Eye (tissue), 1 donor: Measurements from ENCODE around the gene THADA.
"Not testable (repeated sequence)": the region's sequence is repeated elsewhere in the genome, so short reads cannot be mapped to it uniquely, and the experiment has no call there.

Experiments used
- DNase-seq: peaks from one replicate; pipeline ENCODE4 v3.0.0-alpha.2; 2015

The THADA gene

DNA sequence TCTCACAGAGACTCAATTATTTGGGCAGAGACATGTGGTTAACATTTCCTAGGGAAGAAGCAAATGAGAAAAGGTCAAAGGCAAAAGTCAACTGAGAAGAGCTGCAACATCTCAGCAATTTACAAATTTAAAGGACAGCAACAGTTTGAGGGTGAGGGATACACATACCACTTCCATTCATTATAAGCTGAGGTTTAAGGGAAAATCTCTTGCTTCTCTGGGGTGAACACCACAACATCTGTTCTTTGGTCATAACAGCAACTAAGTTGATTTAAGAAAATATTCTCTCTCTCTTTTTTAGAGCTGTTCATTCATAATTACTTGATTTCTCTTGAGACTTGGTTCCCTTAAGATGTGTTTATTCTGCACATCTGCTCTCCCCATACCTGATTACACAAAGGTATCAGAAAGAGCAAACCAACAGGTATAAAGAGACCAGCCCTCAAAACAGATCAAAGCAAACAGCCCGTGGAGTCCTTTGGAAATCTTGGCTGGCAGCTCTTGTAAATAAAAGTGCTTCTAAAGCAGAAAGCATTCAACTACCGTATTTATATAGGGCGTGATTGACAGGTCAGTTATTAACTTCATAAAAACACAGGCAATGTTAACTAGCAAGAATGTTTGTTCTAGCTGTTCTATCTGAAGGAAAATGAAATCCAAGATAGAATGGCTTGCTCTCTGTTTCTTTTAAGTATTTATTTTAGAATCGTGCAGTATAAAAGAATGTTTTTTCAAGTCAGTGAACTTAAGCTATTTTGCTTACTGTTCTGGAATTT lies 132.8 kb downstream of the THADA start:
- peak; percentile 63 for DNase-seq

DNA sequence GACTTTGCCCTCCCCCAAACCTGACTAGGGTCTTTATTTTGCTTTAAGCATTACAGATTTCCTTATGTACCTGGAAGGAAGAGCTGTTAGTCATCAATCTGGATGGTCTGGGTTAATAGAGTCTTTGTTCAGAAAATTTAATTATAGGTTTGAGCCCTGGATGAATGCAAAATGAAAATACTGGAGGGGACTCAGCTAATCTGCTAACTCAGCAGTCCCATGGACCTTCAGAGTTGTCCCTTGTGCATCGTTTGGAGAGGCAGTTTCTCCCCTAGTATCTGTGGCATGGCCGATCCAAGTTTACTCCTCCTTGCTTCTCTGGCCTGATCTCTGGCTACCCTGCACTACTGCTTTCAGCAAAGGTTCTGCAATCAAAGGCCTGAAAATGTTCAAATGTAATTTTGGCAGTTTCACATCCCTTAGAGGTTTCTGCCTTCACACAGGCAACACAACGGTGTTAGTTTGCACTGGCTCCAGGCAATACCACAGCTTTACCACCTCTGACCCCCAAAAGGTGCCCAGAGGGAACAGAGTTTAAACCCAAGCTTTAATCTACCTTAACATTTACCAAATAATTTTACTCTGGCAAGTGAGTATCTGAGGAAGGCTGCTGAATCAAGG lies 134.3 kb downstream of the THADA start:
- no peak for DNase-seq

DNA sequence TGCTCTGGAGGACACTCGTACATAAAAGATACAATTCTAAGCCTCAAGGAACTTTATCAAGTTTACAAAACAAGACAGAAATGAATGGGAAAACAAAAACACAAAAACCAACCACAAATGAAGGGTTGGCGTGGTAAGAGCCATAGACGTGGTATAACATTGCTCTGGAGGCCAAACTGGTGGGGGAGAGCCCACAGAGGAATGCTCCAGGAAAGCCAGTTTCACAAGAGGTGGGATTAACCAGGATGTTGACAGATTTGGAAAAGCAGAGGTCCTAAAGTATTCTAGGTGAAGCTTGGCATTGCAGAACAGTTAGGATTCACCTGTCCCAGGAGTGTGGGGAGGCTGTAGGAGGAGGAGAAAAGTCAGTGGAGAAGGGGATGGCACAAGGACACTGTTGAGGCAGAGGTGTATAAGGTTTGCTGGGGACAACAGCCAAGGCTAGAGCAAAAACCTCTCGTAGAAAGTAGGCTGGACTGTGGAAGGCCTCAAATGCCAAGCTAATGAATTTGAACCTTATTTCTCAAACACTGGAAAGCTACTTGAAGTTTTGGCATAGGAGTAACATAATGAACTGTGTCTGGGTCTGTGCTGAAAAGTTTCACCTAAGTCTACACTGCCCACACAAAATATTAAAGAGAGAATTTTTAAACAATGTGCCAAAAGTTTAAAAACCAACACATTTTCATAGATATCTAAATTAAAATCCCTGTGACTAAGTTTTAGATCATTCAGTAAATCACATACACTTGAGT lies 135.1 kb downstream of the THADA start:
- DNase-seq = no peak

DNA sequence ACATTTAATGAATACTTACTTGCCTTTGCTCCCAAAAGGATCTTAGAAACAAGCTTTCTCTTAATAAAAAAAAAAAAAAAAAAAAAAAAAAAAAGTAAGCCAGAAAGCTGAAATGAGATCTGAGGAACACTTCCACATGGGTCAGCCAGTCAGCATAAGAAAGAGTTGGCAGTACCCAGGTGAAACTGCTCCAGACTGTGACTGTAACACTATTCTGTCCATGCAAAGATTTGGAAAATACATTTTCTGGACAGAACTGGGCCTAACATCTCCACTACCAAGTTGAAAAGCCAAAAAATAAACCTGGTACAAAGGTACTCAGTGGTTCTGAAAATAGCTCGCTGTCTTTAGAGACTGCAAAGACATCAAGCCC lies 135.7 kb downstream of the THADA start:
- no peak for DNase-seq

DNA sequence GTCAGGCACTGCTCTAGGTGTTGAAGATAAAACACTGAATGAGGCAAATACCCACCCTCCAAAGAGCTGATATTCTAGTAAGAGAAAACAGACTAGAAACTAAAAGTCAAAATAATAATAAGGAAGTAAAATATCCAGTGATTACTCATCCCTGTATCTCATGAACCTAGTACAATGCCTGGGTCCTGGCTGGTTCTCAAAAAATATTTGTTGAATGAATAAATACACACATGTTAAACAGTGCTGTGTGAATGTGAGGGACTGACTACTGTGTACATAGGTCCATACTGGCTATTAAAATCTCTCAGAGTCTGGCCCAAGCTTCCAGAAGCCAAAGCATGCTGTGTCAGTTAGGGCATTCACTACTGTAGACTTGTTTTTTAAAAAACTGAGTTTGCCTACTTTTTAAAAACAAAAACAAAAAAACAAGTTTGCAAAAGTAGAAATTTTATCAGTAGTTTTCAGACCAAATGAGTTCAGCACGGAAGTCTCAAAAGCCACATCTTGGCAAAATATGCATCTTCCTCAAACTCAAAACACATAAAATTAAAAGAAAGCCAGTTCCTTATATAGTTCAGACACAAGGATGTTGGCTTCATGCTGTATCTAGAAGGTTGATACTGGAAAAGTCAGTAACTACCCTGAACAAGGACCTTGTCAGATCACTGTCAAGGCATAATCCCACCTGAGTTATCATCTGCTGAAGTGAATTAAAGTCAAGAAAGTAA lies 136.2 kb downstream of the THADA start:
- DNase-seq = no peak

DNA sequence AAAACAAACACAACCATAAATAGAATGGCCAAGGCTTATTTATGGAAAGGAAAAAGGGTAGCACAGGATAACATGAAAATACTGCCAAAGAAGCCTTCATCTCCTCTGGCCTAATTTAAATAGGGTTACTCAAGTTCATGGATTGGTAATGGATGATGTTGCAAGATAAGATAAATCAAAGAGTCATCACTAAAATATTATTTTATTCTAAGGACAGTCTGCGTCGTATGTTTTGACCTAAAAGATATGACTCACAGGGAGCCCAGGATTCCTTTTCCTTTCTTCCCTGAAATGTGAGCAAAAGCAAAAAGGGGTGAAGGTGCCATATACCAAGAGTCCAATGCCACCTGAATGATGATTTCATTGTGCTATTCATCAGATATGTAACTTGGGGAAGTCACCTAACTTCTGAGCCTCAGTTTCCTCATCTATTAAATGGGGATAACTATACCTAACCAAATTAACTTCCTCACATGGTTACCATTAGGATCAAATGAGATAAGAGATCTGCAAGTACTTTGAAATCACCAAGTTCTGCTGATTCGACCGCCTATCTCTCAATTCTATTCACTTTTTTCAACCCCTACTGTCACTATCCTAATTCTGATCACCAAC lies 137.7 kb downstream of the THADA start:
- DNase-seq = no peak

DNA sequence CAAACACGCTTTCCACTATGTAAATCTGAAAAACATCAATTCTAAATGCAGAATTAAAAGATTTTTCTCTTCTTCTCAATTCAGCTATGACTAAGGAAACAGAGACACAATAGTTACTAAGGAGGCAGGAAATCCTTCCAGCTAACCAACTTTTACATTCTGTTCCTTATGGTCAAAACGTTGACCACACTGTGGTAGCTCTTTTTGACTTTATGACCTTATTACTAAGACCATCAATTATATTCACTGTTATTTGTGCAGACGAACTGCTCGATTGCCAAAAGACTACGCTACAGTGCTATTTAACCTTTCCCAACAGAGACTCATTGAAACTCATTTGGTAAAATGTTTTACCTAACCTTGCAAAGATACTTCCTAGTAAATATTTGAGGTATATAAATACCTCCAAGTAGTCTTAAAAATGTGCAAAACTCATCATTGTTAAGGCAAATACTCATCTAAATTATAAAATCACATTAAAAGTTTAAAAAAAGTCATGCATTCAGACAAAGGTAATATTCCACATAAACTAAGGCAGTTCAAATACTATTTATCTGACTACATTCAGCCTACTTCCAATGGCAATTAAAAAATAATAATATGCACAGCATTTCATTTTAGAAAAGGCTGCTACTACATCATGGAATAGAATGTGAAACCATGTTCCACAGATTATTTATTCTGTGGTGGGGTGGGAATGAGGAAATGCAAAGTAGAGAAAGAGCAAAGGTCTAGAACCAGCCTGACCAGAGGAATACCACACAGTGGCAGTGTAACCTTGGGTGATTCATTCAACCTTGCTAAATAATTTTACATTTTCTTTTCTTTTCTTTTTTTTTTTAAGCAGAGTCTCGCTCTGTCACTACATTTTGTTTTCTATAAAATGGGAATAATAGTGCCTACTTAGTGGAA lies 139.9 kb downstream of the THADA start:
- no peak for DNase-seq

DNA sequence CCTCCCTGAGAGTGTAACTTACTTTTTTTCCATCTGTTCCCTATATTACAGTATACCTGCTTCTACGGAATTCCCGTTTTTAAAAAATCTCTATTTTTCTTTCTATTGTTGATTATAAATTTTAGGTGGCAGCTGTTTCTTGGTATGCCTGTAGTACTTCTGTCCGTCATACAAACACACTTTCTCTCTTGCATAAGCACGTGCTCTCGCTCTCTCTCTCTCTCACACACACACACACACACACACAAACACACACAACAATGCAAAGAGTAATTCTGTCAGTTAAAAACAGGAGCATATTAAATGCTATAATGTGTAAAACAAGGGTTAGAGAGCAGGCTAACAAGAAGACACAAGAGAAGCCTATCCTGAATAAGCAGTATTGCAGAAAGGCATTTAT lies 140.5 kb downstream of the THADA start:
- DNase-seq = no peak

DNA sequence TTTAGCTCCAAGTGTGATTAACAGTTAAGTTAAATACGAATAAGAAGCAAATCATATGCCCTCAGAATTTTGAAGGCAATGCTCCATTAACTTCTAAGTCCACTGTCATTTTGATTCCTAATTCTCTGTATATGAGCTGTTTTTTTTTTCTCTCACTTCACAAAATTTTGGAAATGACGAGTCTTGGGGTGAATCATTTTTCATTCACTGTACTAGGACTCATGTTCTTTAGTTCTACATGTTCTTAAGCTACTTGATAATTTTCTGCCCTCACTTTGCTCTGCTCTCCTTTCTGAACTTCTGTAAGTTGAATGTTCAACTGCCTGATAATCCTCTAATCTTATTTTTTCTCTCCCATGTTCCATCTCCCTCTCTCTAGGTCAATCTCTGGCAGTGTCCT lies 141.0 kb downstream of the THADA start:
- DNase-seq = no peak

DNA sequence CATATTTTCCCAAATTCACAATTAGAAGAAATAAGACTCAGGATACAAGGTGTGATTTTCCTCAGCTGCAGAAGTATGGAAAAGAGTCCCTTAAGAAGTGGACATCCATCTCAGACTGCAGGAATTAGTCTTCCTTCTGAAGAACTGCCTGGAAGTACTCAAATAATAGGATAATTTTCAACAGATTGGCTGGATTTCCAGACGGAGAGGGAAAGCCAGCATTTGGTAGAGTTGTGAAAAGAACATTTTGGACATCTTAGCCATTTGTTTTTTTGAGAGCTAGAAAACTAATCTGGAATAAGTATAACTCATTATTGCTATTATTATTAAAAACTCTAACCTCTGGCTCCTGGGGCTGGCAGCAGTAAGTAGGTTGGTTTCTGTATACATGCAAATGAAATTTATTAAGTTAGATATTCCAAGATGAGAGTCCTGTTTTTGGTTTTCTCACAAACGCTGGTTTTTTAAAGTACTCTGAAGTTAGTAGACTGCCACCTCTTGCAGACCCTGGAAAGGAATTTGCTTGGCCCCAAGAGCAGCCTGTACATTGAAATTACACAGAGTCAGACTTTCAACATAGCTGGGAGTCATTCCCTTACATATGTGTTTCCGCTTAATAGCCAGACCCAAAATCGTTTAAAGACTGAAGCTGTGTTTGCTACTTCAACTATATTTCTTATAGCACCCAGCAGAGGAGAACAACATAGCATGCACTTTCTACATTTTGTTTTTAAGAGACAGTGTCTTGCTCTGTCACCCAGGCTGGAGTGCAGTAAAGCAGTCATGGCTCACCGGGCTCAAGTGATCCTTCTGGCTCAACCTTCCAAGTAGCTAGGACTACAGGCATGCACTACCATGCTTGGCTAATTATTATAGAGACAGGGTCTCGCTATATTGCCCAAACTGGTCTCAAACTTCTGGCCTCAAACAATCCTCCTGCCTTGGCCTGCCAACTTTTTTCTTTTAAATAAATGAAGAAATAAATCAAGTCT lies 142.4 kb downstream of the THADA start:
- DNase-seq = no peak

DNA sequence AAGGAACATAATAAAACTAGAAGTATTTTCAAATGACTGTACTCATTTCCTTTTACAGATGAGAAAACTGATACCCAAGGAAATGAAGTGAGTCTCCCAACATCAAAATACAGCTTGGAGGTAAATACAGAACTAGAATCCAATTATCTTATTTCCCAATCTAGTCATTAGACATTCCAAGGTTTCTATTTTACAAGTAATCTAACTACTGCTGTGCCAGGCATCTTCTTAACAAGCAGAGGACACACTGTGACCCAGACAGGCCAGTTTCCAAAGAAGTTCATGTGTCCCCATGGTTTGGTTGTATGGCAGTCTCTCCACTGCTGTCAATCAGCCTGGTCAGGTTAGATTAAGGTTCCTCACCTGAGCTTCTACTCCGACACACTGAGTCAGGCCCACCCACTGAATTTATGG lies 143.5 kb downstream of the THADA start:
- DNase-seq = no peak

DNA sequence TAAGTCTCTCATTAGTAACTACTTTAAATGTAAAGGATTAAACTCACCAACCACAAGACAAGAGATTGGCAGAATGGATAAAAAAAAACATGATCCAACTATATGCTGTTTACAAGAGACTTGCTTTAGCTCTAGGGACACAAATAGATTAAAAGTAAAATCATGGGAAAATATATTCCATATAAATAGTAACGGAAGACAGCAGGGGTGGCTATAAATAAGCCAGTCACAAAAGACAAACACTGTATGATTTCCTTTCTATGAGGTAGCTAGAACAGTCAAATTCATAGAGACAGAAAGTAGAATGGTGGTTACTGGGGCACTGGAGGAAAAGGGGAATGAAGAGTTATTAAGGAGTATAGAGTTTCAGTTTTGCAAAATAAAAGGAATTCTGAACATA lies 145.2 kb downstream of the THADA start:
- no peak for DNase-seq

DNA sequence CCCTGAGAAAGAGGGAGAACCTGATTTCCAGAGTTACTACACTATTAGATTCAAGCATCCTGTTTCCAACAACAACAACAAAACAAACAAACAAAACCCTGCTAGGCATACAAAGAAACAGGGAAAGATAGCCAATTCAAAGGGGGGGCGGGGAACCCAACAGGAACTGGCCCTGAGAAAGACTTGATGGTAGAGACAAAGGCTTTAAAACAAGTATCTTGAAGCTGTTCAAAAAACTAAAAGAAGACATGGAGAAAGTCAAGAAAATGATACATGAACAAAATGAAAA lies 147.1 kb downstream of the THADA start:
- DNase-seq = no peak

DNA sequence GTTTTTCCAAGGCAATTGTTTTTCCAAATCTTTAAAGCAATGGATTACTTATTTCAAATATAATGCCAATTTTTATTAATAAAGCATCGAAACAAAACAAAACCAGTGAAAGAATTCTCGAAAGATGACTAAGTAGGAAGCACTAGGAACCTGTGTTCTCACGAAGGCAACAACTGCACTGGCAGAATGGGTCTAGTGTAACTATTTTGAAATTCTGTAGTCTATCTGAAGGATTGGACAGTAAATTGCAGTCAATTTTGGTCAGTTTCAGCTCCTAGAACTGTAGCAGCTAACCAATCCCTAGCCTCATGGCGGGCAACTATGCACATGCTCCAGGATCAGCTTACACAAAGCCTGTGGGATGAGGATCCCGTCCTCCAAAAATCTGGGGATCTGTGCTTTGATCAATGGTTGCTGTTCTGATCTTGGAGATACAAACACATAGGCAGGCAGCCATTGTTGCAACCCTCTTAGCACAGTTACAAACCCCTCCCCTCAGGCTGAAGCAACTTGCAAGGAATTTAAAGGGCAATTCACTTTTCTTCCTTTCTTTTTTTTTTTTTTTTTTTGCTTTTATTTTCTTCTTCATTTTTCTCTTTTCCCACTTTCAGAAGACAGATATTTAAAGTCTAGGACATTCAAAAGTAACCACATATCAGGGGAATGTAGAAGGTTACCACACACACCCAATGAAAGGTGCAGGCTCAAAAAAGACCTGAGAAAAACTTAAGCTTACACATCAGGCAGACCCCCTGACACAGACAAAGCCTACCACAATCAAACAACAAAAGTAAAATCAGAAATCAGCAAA lies 147.6 kb downstream of the THADA start:
- DNase-seq = no peak

DNA sequence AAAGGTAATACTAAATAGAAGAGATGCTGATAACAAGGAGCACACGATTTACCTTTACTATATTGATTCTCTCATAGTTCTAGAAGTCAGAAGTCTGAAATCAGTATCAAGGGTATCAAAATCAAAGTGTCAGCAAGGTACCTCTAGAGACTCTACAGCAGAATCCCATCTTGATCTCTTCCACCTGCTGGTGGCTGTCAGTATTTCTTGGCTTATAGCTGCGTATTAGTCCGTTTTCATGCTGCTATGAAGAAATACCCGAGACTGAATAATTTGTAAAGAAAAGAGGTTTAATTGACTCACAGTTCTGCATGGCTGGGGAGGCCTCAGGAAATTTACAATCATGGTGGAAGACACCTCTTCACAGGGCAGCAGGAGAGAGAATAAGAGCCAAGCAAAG lies 149.1 kb downstream of the THADA start:
- DNase-seq = not testable (repeated sequence)

DNA sequence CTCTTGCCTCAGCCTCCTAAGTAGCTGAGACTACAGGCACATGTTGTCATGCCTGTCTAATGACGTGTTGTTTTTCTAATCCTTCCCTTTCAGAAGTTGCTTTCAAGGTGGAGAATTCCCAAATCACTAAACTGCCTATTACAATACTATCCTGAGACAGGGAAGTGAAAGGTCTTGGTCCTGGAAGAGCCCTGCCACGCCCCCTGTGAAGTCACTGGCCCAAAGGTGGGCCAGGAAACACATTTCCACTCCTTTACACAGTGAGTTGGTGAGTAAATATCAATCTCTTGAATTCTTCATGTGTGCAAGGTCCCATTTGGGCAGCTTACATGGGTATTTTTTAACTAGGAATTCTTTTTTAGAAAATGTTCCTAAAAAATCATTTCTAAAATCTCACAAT lies 150.1 kb downstream of the THADA start:
- no peak for DNase-seq

DNA sequence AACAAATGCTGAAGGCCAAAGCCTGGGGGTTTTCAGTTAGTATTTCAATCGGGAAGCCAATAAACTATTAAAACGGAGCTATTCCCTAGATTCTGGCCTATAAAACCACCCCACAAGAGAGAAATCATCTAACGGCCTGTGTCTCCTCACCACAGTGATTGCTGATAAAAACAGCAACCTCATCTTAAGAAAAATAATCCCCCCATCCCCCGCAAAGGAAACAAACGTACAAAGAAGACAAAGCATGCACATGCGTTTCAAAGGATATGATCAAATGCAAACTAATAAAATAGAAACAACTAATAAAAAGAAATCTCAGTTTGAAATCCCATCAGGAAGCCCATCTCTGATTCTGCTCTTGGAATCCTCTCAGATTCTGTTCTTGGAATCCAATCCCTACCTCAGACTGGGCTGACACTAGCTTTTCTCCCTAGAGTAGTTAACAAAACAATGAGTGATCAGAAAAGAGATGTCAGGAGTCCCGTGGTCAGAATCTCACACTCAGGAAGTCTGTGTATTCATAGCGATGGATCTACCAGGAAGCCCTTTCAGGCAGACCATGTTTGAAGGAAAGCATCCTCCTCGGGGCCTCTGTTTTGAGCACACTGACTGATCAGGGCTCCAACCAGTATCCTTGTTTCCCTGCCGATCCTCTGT lies 150.7 kb downstream of the THADA start:
- no peak for DNase-seq

DNA sequence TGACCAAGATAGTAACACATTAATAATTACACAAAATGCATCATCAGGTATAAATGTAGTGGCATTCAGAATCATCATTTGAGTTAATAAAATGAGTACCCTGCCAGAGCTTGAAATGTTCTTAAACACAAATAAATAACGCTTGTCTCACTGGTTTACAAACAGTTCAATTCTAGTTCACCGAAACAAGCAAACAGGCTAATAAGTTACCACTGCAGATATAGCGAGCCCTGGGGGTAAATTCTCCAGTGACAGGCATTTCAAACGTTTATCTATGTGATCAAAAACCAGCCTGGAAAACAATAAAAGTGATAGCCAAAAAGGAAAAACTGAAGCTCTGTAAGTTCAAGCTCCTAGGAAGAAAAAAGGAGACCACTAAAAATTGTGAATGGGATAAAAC lies 152.6 kb downstream of the THADA start:
- no peak for DNase-seq

DNA sequence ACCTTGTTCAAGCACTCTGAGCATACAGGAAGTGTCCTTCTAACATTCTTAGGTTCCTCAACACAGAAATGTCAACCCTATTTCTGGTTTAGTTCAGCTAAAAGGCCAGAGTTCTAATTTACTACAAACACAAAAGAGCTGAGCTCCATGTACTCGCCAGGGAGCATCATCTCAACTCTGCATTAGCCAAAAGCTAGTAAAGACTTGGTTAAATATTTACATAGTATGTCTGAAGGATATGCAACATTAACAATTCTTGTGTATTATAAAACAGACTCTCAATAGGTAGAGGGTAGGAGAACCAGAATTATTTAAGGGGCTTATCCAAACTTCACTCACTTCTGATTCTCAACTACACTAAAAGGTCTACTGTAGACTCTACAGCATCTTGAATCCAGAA lies 154.6 kb downstream of the THADA start:
- DNase-seq = no peak
